HG03135 (cell line): Measurements from ENCODE around the gene PIP5K1B.

Experiments used
- ATAC-seq: cut with Tn5 transposase; IDR thresholded peaks from one replicate; pipeline ENCODE4 v1.9.1; 2021; ENCODE audit warnings: mild to moderate bottlenecking, moderate library complexity; ENCODE audit not compliant: unreplicated experiment

The PIP5K1B gene

GRCh38 chr9:68844631-68845612 lies 139.9 kb downstream of the PIP5K1B start:
- ATAC-seq = peak; percentile 51

DNA sequence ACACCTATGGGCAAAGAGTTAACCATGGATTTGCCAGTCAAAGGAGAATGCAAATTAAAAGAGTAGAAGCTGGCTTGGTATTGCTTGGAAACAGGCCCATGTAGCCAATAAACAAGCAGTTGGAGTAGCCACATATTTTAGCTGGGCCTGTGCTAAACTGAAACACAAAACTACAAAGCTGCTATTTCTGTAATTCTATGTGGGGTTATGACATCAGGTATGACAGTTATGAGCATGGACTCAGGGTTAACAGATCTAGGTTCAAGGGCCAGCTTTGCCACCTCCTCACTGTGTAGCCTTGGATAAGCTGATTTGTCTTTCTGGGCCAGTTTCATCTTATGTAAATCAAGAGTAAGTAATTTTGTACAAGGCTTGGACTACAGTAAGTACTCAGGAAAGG lies 142.7 kb downstream of the PIP5K1B start:
- ATAC-seq = peak; percentile 58

- ATAC-seq = no peak
Observed at GRCh38 chr9:68851657-68852056, 146.6 kb downstream of the PIP5K1B start.

DNA sequence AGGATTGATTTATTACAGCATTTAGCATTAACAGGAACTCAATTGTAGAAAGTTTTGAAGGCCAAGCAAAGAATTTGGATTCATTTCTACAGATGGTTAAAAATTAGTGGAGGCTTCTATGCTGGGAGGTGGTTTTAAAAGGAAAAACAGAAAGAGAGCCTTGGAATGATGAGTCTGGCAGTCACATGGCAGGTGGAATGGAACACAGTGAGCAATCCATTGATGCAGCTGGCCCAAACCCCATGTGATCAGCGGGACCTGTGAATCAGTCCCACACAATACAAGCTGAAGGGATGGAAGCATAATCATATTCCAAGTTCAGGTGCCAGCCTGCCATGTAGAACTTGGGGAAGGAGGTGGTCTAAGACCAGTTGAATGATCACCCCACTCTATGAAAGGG lies 147.9 kb downstream of the PIP5K1B start:
- no peak for ATAC-seq

GRCh38 chr9:68859347-68859746 lies 154.3 kb downstream of the PIP5K1B start:
- ATAC-seq = no peak

- no peak for ATAC-seq
Observed at GRCh38 chr9:68860419-68860818, 155.4 kb downstream of the PIP5K1B start.

GRCh38 chr9:68861436-68861835 lies 156.4 kb downstream of the PIP5K1B start:
- no peak for ATAC-seq

- ATAC-seq = no peak
Observed at GRCh38 chr9:68867066-68867465, 162.0 kb downstream of the PIP5K1B start.

DNA sequence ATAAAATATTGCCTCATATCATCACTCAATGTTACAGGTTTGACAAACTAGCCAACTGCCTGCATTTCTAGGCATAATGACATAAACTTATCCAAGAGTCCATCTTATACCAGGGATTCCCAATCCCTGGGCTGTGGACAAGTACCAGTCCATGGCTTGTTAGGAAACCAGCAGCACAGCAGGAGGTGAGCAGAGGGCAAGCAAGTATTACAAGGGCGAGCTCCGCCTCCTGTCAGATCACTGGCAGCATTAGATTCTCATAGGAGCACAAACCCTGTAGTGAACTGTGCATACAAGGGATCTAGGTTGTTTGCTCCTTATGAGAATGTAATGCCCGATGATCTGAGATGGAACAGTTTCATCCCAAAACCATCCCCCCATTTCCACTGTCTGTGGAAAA lies 164.0 kb downstream of the PIP5K1B start:
- no peak for ATAC-seq

DNA sequence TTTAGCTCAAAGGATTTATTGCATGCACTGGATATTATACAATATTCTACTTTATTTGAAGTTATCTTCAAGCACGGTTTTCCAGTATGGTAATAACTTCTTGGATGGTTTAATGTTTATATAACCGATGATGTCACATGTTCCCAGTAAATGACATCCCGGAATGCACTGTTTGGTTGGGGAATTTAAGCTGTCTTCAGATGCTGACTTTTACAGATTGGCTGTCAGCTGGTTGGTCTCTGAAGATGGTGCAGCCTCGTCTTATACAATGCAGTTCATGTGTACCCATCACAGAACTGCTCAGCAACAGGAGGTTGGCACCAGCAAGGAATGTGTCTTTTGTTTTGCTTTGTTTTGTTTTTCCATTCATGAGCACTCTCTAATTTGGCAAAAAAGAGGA lies 165.0 kb downstream of the PIP5K1B start:
- ATAC-seq = no peak

DNA sequence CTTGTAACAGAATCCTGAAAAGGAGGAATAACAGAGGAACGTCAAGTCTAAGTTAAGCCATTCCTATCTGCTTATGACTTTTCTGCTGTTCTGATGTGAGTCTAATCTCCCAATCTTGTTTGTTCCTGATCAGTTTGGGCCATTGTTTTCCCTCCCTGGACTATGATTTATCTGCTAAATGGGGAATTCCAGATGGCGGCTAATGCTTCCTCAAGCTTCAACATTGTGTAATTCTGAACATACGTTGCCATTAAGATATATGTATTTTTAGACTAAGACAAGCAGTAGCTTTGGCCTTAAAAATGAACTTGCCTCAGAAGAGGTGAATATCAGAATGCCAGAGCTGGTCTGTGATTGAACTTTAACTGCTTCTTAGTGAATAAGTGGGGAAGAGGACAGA lies 166.2 kb downstream of the PIP5K1B start:
- no peak for ATAC-seq

DNA sequence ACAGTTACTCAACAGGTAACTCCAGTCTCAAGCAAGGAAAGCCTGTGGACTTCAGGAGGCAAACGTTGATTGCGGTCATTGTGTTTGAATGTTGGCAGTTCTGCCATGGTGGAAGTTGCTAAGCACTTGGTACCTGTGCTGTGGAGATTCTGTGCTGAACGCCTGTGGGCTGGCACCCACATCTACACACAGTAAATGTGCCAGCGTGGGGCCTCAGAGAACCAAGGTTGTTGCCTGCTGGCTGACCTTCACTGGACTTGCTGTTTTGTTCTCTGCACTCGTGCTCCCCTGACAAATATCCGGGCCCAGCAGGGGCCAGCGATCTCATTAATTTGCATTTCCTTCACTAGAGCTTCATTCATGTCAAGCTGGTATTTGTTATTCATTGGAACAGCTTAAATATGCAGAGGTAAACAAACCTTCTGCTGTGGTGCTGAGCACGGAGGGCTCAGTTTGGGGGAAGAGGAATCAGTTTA lies 167.0 kb downstream of the PIP5K1B start:
- no peak for ATAC-seq

GRCh38 chr9:68873179-68873578 lies 168.1 kb downstream of the PIP5K1B start:
- no peak for ATAC-seq

GRCh38 chr9:68876273-68876672 lies 171.2 kb downstream of the PIP5K1B start:
- no peak for ATAC-seq

GRCh38 chr9:68876681-68877080 lies 171.6 kb downstream of the PIP5K1B start:
- no peak for ATAC-seq

- ATAC-seq = no peak
Observed at GRCh38 chr9:68877219-68877618, 172.2 kb downstream of the PIP5K1B start.

DNA sequence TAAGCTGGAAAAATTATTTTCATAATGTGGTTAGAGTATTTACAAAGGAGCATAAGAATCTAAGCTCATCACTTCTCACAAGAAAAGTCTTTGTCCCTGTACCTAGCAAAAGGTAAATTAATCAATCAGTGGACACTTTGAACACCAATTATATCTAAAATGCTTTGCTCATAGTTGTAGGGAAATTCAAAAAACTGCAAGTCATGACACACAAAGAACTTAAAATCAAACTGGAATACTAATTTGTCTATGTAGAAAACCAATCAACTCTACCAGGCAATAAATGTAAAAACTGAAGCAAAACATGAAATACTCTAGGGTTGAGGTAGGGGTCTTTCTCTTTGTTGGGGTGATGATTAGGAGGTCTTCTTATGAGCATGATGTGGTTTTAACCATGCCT lies 173.4 kb downstream of the PIP5K1B start:
- no peak for ATAC-seq

DNA sequence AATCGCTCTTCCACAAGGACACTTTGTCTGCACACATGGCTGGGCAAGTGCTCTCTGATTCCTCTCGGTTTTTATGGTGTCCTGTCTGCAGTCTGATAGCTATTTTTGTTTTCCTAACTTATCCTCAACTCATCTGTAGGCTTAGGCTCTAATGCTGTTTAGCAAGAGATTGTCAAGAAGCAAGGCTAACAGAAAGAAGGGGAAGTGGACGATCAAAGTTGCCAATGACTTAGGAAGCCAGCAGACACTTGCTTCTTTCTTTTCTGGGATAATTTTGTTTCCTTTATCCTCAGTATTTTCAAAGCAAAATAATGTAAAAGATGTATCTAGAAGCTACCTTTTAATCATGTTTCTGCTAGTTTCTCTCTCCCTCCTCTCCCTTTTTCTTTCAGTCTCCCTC lies 178.2 kb downstream of the PIP5K1B start:
- ATAC-seq = no peak

GRCh38 chr9:68887232-68887631 lies 182.2 kb downstream of the PIP5K1B start:
- no peak for ATAC-seq

- ATAC-seq = no peak
Observed at GRCh38 chr9:68894502-68894901, 189.5 kb downstream of the PIP5K1B start.

GRCh38 chr9:68895741-68896478 lies 190.9 kb downstream of the PIP5K1B start:
- peak; percentile 89 for ATAC-seq

DNA sequence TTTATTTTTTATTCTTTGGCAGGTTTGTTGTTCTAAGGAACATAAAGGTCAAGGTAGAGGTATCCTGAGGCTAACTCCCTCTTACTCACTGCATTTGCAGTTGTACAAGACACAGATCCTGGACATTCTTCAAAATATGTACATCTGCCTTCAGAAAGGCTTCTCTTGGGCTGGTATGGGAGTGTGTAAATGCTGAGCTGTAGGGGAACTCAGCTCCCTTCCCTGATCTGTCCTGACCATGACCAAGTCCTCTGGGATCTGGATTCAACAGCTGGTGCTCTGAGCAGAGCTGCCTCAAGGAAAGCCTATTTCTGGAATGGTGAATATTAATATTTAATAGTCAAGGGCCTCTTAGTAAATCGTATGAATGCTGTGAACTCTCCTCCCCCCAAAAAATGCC lies 191.4 kb downstream of the PIP5K1B start:
- ATAC-seq = peak; percentile 15
